T-helper 22 cell (primary cell): ENCODE data around the gene CD300C.
"Not testable (repeated sequence)": the region's sequence is repeated elsewhere in the genome, so short reads cannot be mapped to it uniquely, and the experiment has no call there.

Experiments used
- DNase-seq: peaks from one replicate; pipeline ENCODE4 v3.0.0-alpha.2; 2020; ENCODE audit warnings: low read depth

The CD300C gene

GRCh38 chr17:74512624-74513091, 33.3 kb downstream of the CD300C start:
- no peak for DNase-seq

- no peak for DNase-seq
Measured at GRCh38 chr17:74512036-74512435, 33.9 kb downstream of the CD300C start.

GRCh38 chr17:74508156-74508555, 37.8 kb downstream of the CD300C start:
- DNase-seq, result no peak

GRCh38 chr17:74503949-74504348, 42.0 kb downstream of the CD300C start:
- DNase-seq, result not testable (repeated sequence)

GRCh38 chr17:74502861-74503260, 43.1 kb downstream of the CD300C start:
- DNase-seq, result no peak

GRCh38 chr17:74499992-74500391, 45.9 kb downstream of the CD300C start:
- no peak for DNase-seq

GRCh38 chr17:74497471-74497870, 48.4 kb downstream of the CD300C start:
- no peak for DNase-seq

- peak; percentile 16 for DNase-seq
Measured at GRCh38 chr17:74493331-74493833, 52.5 kb downstream of the CD300C start.

GRCh38 chr17:74491626-74492025, 54.3 kb downstream of the CD300C start:
- DNase-seq, result no peak
